K562 (cell line): ENCODE data around the gene ARL8A. TPM values are rescaled to one million over a fixed set of nuclear protein-coding genes. Genes with fewer than 3 reads are reported as not detected.

Experiments
- L3MBTL2 ChIP-seq: fragments of 450-650 bp; IDR thresholded peaks from 2 replicates; pipeline ENCODE4 v1.6.1; 2016; ENCODE audit warnings: mild to moderate bottlenecking, moderate library complexity
- NR4A1 ChIP-seq, 2 experiments: fragments of 250-450 bp in 1 of 2; fragments of 450-650 bp in 1 of 2; sonication (Bioruptor Pico) in 1 of 2; IDR thresholded peaks; 2 replicates each; pipeline versions ENCODE4 v1.4.0 to v1.6.1; 2016 to 2020; ENCODE audit warnings: mild to moderate bottlenecking in 2 of 2, missing compliant biosample characterization in 1 of 2, missing genetic modification characterization in 1 of 2, moderate library complexity in 1 of 2
- NRF1 ChIP-seq, 2 experiments: fragments of 450-650 bp; IDR thresholded peaks in 1 of 2; conservative IDR thresholded peaks in 1 of 2; 2 replicates each; pipeline ENCODE4 v1.6.1; 2014; ENCODE audit warnings: mild to moderate bottlenecking in 2 of 2
- PHB ChIP-seq: fragments of 250-450 bp; sonication (Bioruptor Pico); IDR thresholded peaks from 2 replicates; pipeline ENCODE4 v1.5.0; 2021
- YY1 ChIP-seq, 3 experiments: IDR thresholded peaks; 2 replicates each; pipeline ENCODE4 v1.6.1; 2011; ENCODE audit warnings: low read length in 2 of 3, mild to moderate bottlenecking in 2 of 3, moderate library complexity in 2 of 3, borderline replicate concordance in 1 of 3, control low read depth in 1 of 3, low read depth in 1 of 3; ENCODE audit not compliant: insufficient read depth in 3 of 3, insufficient replicate concordance in 2 of 3, control insufficient read depth in 1 of 3, insufficient read length in 1 of 3; ENCODE audit errors: extremely low read depth in 1 of 3
- ZBTB40 ChIP-seq, 2 experiments: fragments of 450-650 bp in 1 of 2; sonication (generic) in 1 of 2; formaldehyde crosslinking in 1 of 2; IDR thresholded peaks; 2 replicates each; pipeline versions ENCODE4 v1.7.1 to v1.9.0; 2016 to 2022; ENCODE audit warnings: inconsistent platforms in 1 of 2, mild to moderate bottlenecking in 1 of 2, missing genetic modification reagents in 1 of 2
- ZC3H4 ChIP-seq: sonication (generic); formaldehyde crosslinking; IDR thresholded peaks from 2 replicates; pipeline ENCODE4 v1.9.0; 2021; ENCODE audit warnings: missing genetic modification reagents, borderline replicate concordance
- polyA plus RNA-seq, 8 experiments: library from polyadenylated mRNA; depleted of rRNA in 4 of 8; stranded (reverse) in 5 of 8; unstranded in 3 of 8; fragments of >200 nt; fragmentation: Nextera tagmentation in 2 of 8; fragmentation: Illumina TruSeq in 1 of 8; extraction: Ambion mirVana in 2 of 8; extraction: Trizol in 1 of 8; gene quantifications; 2 replicates each; pipeline versions ENCODE4 v1.2.1 to v1.2.3, GENCODE V29; 2011 to 2014; ENCODE audit warnings: inconsistent platforms in 1 of 8, missing spikeins in 1 of 8
- total RNA-seq, 7 experiments: library from RNA; depleted of rRNA in 6 of 7; stranded (reverse); fragments of >200 nt in 6 of 7; fragmentation: Illumina TruSeq in 2 of 7; extraction: Trizol in 2 of 7; gene quantifications; 2 replicates each; pipeline versions ENCODE4 v1.2.1 to v1.2.3, GENCODE V29; 2011 to 2021; ENCODE audit warnings: low replicate concordance in 1 of 7
- TF ChIP-seq, protein P1 (sequence below), 2 experiments: fragments of 200-800 bp in 1 of 2; sonication (Bioruptor generic) in 1 of 2; sonication (generic) in 1 of 2; formaldehyde crosslinking in 1 of 2; IDR thresholded peaks in 1 of 2; conservative IDR thresholded peaks in 1 of 2; 2 replicates each; pipeline versions ENCODE4 v1.5.0 to v1.6.1; 2016 to 2020; ENCODE audit warnings: missing compliant biosample characterization in 1 of 2, missing genetic modification characterization in 1 of 2, missing genetic modification reagents in 1 of 2
- TF ChIP-seq, protein P2 (sequence below): fragments of 450-650 bp; IDR thresholded peaks from 2 replicates; pipeline ENCODE4 v1.6.1; 2018; ENCODE audit not compliant: partially characterized antibody

ARL8A gene
- total and polyA plus RNA-seq, 9 of the 15 experiments (the other 6 are each of a cell fraction or from before 2014, with no cell fraction given), result 0.17 to 27.3 (median 15.6) TPM

DNA sequence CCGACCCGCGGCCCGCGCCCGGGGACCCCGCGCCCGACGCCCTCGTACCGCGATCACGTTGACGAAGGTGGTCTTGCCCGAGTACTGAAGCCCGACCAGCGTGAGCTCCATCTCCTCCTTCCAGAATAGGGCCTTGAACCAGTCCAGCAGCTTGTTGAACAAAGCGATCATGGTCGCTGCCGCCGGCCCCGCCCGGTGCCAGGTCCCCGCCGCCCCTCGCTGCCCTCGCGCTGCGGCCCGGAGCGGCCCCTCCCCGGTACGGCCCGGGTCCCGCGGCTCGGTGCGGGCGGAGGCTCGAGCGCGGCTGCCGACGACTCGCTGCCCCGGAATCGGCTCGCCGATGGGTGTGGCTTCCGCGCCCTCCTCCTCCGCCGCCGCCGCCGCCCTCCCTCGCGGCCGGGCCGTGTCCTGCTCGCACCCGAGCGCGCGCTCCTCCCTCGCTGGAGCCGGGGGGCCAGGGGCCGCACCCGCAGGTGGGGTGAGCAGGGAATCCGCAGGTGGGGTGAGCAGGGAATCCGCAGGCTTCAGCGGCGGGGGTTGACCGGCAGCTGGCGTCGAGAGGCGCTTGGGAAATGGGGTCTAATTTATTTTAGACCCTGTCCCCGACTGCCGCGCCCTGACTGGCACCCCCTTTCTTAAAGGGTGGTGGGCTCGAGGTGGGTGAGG is at the start of gene ARL8A (continued):
- TF ChIP-seq, protein P1, sequence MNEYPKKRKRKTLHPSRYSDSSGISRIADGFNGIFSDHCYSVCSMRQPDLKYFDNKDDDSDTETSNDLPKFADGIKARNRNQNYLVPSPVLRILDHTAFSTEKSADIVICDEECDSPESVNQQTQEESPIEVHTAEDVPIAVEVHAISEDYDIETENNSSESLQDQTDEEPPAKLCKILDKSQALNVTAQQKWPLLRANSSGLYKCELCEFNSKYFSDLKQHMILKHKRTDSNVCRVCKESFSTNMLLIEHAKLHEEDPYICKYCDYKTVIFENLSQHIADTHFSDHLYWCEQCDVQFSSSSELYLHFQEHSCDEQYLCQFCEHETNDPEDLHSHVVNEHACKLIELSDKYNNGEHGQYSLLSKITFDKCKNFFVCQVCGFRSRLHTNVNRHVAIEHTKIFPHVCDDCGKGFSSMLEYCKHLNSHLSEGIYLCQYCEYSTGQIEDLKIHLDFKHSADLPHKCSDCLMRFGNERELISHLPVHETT (CRISPR knock-in tag; conservative IDR thresholded peaks at IDR 0.05 in 1 of 2, IDR thresholded peaks at IDR 0.05 in 1 of 2), result peak in 1 of 2 experiments; percentile 92; a peak in 2 of 4 replicates
- TF ChIP-seq YY1 (IDR thresholded peaks at IDR 0.05; ENCODE audit: borderline replicate concordance in 1 of 3, control insufficient read depth in 1 of 3, extremely low read depth in 1 of 3, insufficient read depth in 3 of 3, insufficient read length in 1 of 3, insufficient replicate concordance in 2 of 3, low read depth in 1 of 3, low read length in 2 of 3) (peak in 2 of 3 experiments; percentile 24 to 50), ZC3H4 (no peak), ZBTB40 (IDR thresholded peaks at IDR 0.05) (0 out of 2 replicates have a peak, but pooled peaks have one; percentile 38), ZBTB40 (CRISPR knock-in tag; IDR thresholded peaks at IDR 0.05) (no peak), NR4A1 (CRISPR knock-in tag; IDR thresholded peaks at IDR 0.05) (no peak), NR4A1 (tag; IDR thresholded peaks at IDR 0.05) (no peak), L3MBTL2 (peak; percentile 76), PHB (CRISPR knock-in tag) (0 out of 2 replicates have a peak, but pooled peaks have one; percentile 41), NRF1 (conservative IDR thresholded peaks at IDR 0.05 in 1 of 2, IDR thresholded peaks at IDR 0.05 in 1 of 2) (peak in 1 of 2 experiments; percentile 19; a peak in 2 of 4 replicates)
- TF ChIP-seq, protein P2, sequence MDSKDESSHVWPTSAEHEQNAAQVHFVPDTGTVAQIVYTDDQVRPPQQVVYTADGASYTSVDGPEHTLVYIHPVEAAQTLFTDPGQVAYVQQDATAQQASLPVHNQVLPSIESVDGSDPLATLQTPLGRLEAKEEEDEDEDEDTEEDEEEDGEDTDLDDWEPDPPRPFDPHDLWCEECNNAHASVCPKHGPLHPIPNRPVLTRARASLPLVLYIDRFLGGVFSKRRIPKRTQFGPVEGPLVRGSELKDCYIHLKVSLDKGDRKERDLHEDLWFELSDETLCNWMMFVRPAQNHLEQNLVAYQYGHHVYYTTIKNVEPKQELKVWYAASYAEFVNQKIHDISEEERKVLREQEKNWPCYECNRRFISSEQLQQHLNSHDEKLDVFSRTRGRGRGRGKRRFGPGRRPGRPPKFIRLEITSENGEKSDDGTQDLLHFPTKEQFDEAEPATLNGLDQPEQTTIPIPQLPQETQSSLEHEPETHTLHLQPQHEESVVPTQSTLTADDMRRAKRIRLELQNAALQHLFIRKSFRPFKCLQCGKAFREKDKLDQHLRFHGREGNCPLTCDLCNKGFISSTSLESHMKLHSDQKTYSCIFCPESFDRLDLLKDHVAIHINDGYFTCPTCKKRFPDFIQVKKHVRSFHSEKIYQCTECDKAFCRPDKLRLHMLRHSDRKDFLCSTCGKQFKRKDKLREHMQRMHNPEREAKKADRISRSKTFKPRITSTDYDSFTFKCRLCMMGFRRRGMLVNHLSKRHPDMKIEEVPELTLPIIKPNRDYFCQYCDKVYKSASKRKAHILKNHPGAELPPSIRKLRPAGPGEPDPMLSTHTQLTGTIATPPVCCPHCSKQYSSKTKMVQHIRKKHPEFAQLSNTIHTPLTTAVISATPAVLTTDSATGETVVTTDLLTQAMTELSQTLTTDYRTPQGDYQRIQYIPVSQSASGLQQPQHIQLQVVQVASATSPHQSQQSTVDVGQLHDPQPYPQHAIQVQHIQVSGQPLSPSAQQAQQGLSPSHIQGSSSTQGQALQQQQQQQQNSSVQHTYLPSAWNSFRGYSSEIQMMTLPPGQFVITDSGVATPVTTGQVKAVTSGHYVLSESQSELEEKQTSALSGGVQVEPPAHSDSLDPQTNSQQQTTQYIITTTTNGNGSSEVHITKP, result peak; percentile 20
